ENCODE data around the gene PCBP3. TPM values are rescaled to one million over a fixed set of nuclear protein-coding genes. Genes with fewer than 3 reads are reported as not detected.

PCBP3 gene
- total and polyA plus RNA-seq, 2 donors from 2014 or later: 2.3 to 5.4 TPM

GRCh38 chr21:45852886-45853400, 209.4 kb downstream of the PCBP3 start:
- Histone ChIP-seq H3K27me3 (ENCODE audit: control insufficient read depth, insufficient read depth, low read length) (no peaks in the 10 kb centered on the region), H3K9ac (ENCODE audit: low read length in 3 of 3) (no peak overlapping the region), H3K4me3 (ENCODE audit: low read length in 3 of 3) (no peak overlapping the region), H3K27ac (ENCODE audit: low read depth in 2 of 2, low read length in 2 of 2) (no peak overlapping the region), H3K9me3 (ENCODE audit: control insufficient read depth in 2 of 3, insufficient read depth in 1 of 3, low read length in 3 of 3) (no peaks in the 10 kb centered on the region), H3K4me1 (ENCODE audit: control insufficient read depth in 2 of 3, insufficient read depth in 2 of 3, low read depth in 1 of 3, low read length in 3 of 3) (no peaks in the 10 kb centered on the region), H3K36me3 (ENCODE audit: control insufficient read depth in 2 of 3, insufficient read depth in 3 of 3, low read length in 3 of 3) (no peaks in the 10 kb centered on the region)
- FAIRE-seq: no peak
- peak in 1 of 5 donors; percentile 48 for DNase-seq
- intact Hi-C loops (cut with DNase I): no loop called here
- no peak for TF ChIP-seq CTCF (IDR thresholded peaks at IDR 0.05; ENCODE audit: borderline replicate concordance, extremely low read depth, insufficient read depth)

GRCh38 chr21:45853703-45854342, 210.3 kb downstream of the PCBP3 start:
- Histone ChIP-seq H3K4me3 (ENCODE audit: low read length in 3 of 3) (no peak overlapping the region), H3K27ac (ENCODE audit: low read depth in 2 of 2, low read length in 2 of 2) (no peak overlapping the region), H3K9ac (ENCODE audit: low read length in 3 of 3) (no peak overlapping the region), H3K9me3 (ENCODE audit: control insufficient read depth in 2 of 3, insufficient read depth in 1 of 3, low read length in 3 of 3) (no peaks in the 10 kb centered on the region), H3K4me1 (ENCODE audit: control insufficient read depth in 2 of 3, insufficient read depth in 2 of 3, low read depth in 1 of 3, low read length in 3 of 3) (no peaks in the 10 kb centered on the region), H3K27me3 (ENCODE audit: control insufficient read depth, insufficient read depth, low read length) (no peaks in the 10 kb centered on the region), H3K36me3 (ENCODE audit: control insufficient read depth in 2 of 3, insufficient read depth in 3 of 3, low read length in 3 of 3) (no peaks in the 10 kb centered on the region)
- intact Hi-C loops (cut with DNase I): no loop called here
- FAIRE-seq: no peak
- TF ChIP-seq CTCF (IDR thresholded peaks at IDR 0.05; ENCODE audit: borderline replicate concordance, extremely low read depth, insufficient read depth): no peak
- DNase-seq: no peak

- TF ChIP-seq CTCF (IDR thresholded peaks at IDR 0.05; ENCODE audit: borderline replicate concordance, extremely low read depth, insufficient read depth): no peak
These were observed 211.2 kb downstream of the PCBP3 start for GRCh38 chr21:45854690-45855247.

More at GRCh38 chr21:45854690-45855247, 211.2 kb downstream of the PCBP3 start:
- Histone ChIP-seq H3K4me3 (ENCODE audit: low read length in 3 of 3) (no peak overlapping the region), H3K36me3 (ENCODE audit: control insufficient read depth in 2 of 3, insufficient read depth in 3 of 3, low read length in 3 of 3) (no peaks in the 10 kb centered on the region), H3K9me3 (ENCODE audit: control insufficient read depth in 2 of 3, insufficient read depth in 1 of 3, low read length in 3 of 3) (no peaks in the 10 kb centered on the region), H3K27ac (ENCODE audit: low read depth in 2 of 2, low read length in 2 of 2) (no peak overlapping the region), H3K27me3 (ENCODE audit: control insufficient read depth, insufficient read depth, low read length) (no peaks in the 10 kb centered on the region), H3K9ac (ENCODE audit: low read length in 3 of 3) (no peak overlapping the region), H3K4me1 (ENCODE audit: control insufficient read depth in 2 of 3, insufficient read depth in 2 of 3, low read depth in 1 of 3, low read length in 3 of 3) (no peaks in the 10 kb centered on the region)
- intact Hi-C loops (cut with DNase I): no loop called here
- DNase-seq (no peak), FAIRE-seq (no peak)

All from kidney (tissue), 14 donors.